Activated naive CD4-positive, alpha-beta T cell (primary cell): Measurements from ENCODE around the gene MRC2.

Experiments
- DNase-seq, 4 experiments: peaks; one replicate each; lab custom pipeline; 2025; lab: John Stamatoyannopoulos, UW

Gene MRC2

GRCh38 chr17:62703261-62703775 is 75.8 kb downstream of the MRC2 start:
- no peak for DNase-seq

- peak; percentile 33 to 64 (median 39) for DNase-seq
Observed at GRCh38 chr17:62703776-62704380, 76.4 kb downstream of the MRC2 start.

- peak in 1 of 4 experiments; percentile 19 for DNase-seq
Observed at GRCh38 chr17:62704381-62704971, 77.0 kb downstream of the MRC2 start.

- no peak for DNase-seq
Observed at GRCh38 chr17:62705156-62705777, 77.8 kb downstream of the MRC2 start.

GRCh38 chr17:62705778-62706597 is 78.5 kb downstream of the MRC2 start:
- DNase-seq: no peak

GRCh38 chr17:62706598-62707424 is 79.3 kb downstream of the MRC2 start:
- DNase-seq: no peak

- no peak for DNase-seq
Observed at GRCh38 chr17:62707425-62707739, 79.9 kb downstream of the MRC2 start.

GRCh38 chr17:62708587-62708986 is 81.1 kb downstream of the MRC2 start:
- no peak for DNase-seq

GRCh38 chr17:62712171-62712581 is 84.7 kb downstream of the MRC2 start:
- no peak for DNase-seq

- no peak for DNase-seq
Observed at GRCh38 chr17:62713086-62713881, 85.8 kb downstream of the MRC2 start.

GRCh38 chr17:62714016-62714777 is 86.7 kb downstream of the MRC2 start:
- DNase-seq: no peak

GRCh38 chr17:62715882-62716390 is 88.5 kb downstream of the MRC2 start:
- no peak for DNase-seq

GRCh38 chr17:62716834-62717588 is 89.5 kb downstream of the MRC2 start:
- DNase-seq: no peak

GRCh38 chr17:62717589-62717855 is 90.1 kb downstream of the MRC2 start:
- no peak for DNase-seq

GRCh38 chr17:62717889-62718288 is 90.4 kb downstream of the MRC2 start:
- DNase-seq: no peak

- no peak for DNase-seq
Observed at GRCh38 chr17:62718429-62718828, 91.0 kb downstream of the MRC2 start.

- DNase-seq: no peak
Observed at GRCh38 chr17:62719586-62719985, 92.1 kb downstream of the MRC2 start.

- no peak for DNase-seq
Observed at GRCh38 chr17:62720126-62720850, 92.8 kb downstream of the MRC2 start.

- no peak for DNase-seq
Observed at GRCh38 chr17:62722625-62723024, 95.2 kb downstream of the MRC2 start.
